ENCODE data around the gene NECTIN1.
A peak's percentile ranks its signal among the peaks of the same experiment; 100 is the strongest.

NECTIN1 gene

DNA sequence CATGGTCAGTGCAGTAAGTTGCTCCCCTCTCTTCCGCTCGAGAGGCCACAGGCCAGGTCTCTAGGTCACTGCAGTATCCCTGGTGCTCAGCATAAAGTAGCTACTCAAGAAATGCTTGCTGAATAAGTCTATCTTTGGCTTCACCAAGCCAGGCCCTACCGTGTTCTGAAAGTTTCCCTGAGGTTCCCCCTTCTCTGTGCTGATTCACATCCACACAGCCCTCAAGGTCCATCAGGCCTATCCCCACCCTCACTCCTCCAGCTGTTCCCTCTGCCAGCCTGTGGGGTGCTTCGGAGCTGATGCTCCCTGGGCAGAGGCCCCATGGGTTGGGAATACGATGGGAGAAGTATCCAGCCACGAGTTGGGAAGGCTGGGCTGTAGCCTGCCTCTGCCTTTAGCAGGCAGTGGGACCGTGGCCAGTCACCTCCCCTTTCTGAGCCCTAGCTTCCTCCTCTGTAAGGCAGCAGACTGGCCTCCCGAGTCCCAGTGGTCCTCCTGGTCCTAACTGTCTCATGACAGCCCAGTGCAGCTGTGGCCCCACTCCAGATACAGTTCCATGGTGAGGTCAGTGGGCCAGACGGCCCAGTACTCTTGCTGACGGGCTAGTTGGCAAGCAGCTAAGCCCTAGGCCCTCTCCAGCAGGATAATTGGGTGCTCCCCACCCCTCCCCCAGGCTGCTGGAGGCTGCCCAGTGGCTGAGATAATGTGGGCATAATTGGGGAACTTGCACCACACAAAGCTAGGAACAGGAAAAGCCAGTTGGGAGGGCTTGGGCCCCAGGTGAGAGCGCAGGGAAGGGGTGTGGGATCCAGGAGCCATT is 48.2 kb downstream of the NECTIN1 start:
- no peaks in the 10 kb centered on the region for H3K9me3 Mint-ChIP-seq
- peaks cover 53% of the 10 kb centered on the region for H3K4me1 Mint-ChIP-seq (ENCODE audit: low read depth)
- no peak overlapping the region for H3K27ac Mint-ChIP-seq
- peaks cover 24% of the 10 kb centered on the region for H3K36me3 Mint-ChIP-seq (ENCODE audit: low read depth)
- H3K27me3 Mint-ChIP-seq: no peaks in the 10 kb centered on the region
- intact Hi-C loops (cut with micrococcal nuclease): no loop called here
- H3K4me3 Mint-ChIP-seq: no peak overlapping the region

DNA sequence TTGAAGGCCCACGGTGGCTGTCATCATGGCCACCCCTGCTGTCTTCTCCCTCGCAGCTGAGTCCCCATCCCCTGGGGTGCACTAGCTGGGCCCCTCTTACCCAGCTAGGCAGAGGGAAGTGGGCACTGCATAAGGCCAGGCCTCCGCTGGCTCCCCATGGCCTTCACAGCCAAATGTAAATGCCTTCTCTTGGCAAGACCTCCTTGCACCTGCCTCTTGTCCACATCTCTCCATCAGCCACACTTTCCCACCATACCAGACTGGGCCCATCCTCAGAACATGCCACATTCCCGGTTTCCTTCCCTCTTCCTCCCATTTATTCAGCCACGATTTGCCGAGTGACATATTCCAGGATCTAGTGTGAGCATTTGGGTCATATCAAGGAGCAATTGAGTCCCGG is 49.7 kb downstream of the NECTIN1 start:
- intact Hi-C loops (cut with micrococcal nuclease): no loop called here
- H3K27me3 Mint-ChIP-seq: no peaks in the 10 kb centered on the region
- no peak overlapping the region for H3K4me3 Mint-ChIP-seq
- peaks cover 42% of the 10 kb centered on the region for H3K4me1 Mint-ChIP-seq (ENCODE audit: low read depth)
- no peaks in the 10 kb centered on the region for H3K9me3 Mint-ChIP-seq
- H3K36me3 Mint-ChIP-seq (ENCODE audit: low read depth): peaks cover 24% of the 10 kb centered on the region
- no peak overlapping the region for H3K27ac Mint-ChIP-seq

DNA sequence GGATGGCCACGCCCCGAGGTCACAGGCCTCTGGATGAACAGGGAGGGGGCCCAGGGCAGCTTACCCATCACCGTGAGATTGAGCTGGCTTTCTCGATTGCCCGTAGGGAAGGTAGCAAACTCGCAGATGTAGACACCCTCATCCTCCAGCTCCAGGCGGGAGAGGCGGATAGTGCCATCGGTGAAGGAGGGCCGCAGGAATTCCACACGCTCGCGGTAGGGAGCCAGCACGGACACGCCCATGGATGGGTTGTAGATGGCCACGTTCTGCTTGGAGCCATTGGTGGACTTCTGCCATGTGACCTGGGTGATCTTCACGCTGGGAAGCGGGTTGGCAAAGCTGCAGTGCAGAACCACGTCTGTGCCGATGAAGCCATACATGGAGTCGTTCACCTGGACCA is 50.6 kb downstream of the NECTIN1 start:
- Mint-ChIP-seq H3K4me3 (no peak overlapping the region), H3K27ac (no peak overlapping the region), H3K4me1 (ENCODE audit: low read depth) (peaks cover 43% of the 10 kb centered on the region), H3K9me3 (no peaks in the 10 kb centered on the region), H3K27me3 (peaks cover 4% of the 10 kb centered on the region), H3K36me3 (ENCODE audit: low read depth) (peaks cover 24% of the 10 kb centered on the region)
- intact Hi-C loops (cut with micrococcal nuclease): no loop called here

DNA sequence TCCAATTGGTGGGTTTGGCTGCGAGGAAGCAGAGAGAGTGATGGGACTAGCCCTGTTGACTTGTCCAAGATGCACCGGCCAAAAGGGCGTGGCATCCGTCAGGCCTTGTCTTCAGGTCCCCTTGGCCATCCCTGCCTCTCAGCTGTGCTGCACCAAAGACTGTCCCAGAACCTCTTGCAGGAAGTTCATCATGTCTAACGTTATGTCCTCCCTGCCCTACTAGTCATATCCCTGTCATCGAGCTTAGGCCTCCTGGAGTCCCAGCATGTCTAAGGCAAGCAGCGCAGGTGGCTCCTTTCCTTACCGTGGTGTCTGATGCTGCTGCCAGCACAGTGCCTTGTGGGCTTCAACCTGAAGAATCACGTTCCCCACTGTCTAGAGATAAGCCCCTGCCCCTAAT is 51.2 kb downstream of the NECTIN1 start:
- H3K27ac Mint-ChIP-seq: no peak overlapping the region
- peaks cover 4% of the 10 kb centered on the region for H3K27me3 Mint-ChIP-seq
- no peaks in the 10 kb centered on the region for H3K9me3 Mint-ChIP-seq
- intact Hi-C loops (cut with micrococcal nuclease): no loop called here
- H3K36me3 Mint-ChIP-seq (ENCODE audit: low read depth): peaks cover 25% of the 10 kb centered on the region
- no peak overlapping the region for H3K4me3 Mint-ChIP-seq
- peaks cover 43% of the 10 kb centered on the region for H3K4me1 Mint-ChIP-seq (ENCODE audit: low read depth)

DNA sequence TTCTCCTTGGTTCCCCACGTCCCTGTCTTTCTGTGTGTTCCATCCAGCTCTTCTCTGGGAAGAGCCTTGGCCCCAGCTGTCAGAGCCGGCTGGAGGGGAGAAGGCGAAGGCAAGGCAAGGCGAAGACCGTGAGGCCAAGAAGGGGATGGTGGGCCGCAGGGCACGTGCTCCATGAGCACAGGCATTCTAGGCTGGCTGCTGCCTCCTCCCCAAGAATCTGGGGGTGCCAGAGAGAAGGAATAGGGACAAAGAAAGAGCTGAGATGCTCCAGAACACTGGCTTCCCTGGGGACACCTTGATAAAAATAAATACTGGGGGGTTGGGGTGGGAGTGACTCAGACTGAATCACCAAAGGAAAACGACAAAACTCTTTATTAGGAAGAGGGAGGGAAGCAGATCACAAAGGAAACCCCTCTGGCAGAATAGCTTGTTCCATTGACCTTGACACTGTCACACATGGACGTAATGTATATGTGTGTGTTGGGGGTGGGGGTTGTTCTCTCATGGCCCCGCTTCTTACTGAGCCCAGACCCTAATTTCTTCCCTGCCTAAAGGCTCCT is 52.5 kb downstream of the NECTIN1 start:
- Mint-ChIP-seq H3K36me3 (ENCODE audit: low read depth) (peaks cover 30% of the 10 kb centered on the region), H3K27ac (no peak overlapping the region), H3K4me1 (ENCODE audit: low read depth) (peaks cover 37% of the 10 kb centered on the region), H3K4me3 (no peak overlapping the region), H3K27me3 (peaks cover 4% of the 10 kb centered on the region), H3K9me3 (no peaks in the 10 kb centered on the region)
- intact Hi-C loops (cut with micrococcal nuclease): no loop called here

DNA sequence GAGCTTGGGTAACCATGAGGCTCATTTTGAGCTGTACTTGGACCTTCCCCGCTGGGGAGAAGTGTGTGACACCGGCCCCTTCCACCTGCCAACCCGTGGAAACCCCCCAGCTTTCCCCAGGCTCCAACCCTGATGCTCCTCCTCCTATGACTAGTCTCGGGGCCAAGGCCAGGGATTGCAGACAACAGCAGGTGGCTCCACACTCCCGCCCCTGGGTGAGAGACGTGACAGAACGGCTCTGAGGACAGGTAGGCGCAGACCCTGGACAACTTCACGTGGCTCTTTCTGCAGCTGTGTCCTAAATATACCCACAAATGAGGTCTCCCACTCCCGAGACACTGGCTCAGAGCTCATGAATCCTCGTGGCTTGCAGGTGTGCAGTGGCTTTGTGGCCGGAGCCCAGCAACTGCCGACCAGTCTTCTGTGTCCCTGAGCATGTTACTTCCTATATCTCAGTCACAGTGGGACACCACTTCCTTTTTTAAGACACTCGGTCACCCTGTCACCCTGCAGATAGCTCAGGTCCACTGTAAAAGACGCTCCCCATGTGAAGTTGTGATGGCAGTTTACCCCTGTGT is 55.2 kb downstream of the NECTIN1 start:
- peaks cover 30% of the 10 kb centered on the region for H3K36me3 Mint-ChIP-seq (ENCODE audit: low read depth)
- no peaks in the 10 kb centered on the region for H3K9me3 Mint-ChIP-seq
- peaks cover 29% of the 10 kb centered on the region for H3K4me1 Mint-ChIP-seq (ENCODE audit: low read depth)
- peaks cover 4% of the 10 kb centered on the region for H3K27me3 Mint-ChIP-seq
- no peak overlapping the region for H3K27ac Mint-ChIP-seq
- no peak overlapping the region for H3K4me3 Mint-ChIP-seq
- intact Hi-C loops (cut with micrococcal nuclease): no loop called here

DNA sequence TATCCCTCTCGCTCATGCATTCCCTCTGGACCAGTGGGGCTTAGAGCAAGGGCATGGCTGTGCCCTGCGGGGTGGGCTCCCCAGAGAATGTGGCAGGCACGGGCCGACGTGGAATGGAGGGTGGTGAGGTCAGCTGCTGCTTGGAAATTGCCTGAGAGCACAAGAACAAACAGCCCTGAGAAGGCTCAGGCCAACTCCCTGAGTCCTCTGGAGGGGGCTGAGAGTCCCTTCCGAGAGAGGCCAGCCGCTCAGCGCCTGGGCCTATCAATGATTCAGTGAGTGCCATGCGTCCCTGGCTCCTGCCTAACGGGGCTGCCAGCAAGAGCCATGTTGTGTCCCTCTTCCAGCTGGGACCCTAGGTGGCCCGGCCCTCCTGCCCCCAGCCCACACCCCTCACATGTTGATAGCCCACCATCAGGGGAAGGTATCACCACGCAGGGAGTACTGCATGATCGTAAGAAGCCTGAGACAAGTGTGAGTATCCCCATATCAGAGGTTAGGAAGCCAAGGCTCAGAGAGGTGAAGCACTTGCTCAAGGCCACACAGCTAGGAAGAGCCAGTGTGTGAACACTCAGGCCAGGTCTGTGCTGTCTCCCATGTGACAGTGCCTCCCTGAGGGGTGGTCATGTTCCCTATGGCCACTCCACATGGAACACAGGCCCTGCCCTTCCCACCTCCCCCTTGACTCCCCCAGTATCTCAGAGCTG is 55.8 kb downstream of the NECTIN1 start:
- H3K4me3 Mint-ChIP-seq: no peak overlapping the region
- intact Hi-C loops (cut with micrococcal nuclease): no loop called here
- H3K4me1 Mint-ChIP-seq (ENCODE audit: low read depth): peaks cover 35% of the 10 kb centered on the region
- peaks cover 4% of the 10 kb centered on the region for H3K27me3 Mint-ChIP-seq
- no peaks in the 10 kb centered on the region for H3K9me3 Mint-ChIP-seq
- H3K27ac Mint-ChIP-seq: no peak overlapping the region
- H3K36me3 Mint-ChIP-seq (ENCODE audit: low read depth): peaks cover 31% of the 10 kb centered on the region

DNA sequence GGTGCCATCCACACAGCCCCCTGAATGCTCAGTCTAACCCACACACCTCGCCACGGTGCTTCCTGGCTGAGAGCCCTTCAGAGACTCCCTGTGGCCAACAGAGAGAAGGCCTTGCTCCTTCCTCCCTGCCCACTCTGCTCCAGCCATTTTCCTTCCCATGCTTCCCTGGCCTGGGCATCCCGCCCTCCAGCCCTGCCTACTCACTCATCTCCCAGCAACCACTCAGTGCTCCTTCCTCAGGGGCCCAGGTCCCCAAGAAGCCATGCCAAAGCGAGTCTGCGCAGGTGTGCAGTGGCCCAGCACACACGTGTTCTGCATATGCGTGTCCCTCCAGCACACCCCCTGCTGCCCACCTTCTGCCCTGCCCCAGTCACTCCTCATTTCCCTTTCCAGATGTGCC is 56.4 kb downstream of the NECTIN1 start:
- Mint-ChIP-seq H3K36me3 (ENCODE audit: low read depth) (peaks cover 28% of the 10 kb centered on the region), H3K27me3 (peaks cover 4% of the 10 kb centered on the region), H3K9me3 (no peaks in the 10 kb centered on the region), H3K27ac (no peak overlapping the region), H3K4me1 (ENCODE audit: low read depth) (peaks cover 38% of the 10 kb centered on the region), H3K4me3 (no peak overlapping the region)
- intact Hi-C loops (cut with micrococcal nuclease): no loop called here

DNA sequence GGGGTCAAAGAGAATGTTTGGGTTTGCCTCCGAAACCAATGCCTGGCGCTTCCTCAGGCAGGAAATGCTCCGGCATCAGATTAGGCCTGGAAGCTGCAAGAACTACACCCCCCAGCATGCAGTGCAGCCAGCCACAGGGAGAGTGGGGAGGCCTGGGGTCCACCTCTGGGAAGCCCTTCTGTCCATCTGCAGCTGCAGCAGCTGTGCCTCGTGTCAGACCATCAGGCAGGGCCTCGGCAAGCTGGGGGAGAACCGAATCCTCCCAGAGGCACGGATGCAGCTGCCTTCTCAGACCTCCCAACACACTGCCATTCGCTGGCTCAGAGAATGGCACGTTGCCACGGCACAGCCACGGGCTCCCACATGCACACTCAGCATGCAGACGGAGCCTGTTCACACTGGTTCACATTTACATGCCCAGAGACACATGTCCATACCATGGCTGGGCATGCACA is 57.4 kb downstream of the NECTIN1 start:
- Mint-ChIP-seq H3K27me3 (peaks cover 4% of the 10 kb centered on the region), H3K36me3 (ENCODE audit: low read depth) (peaks cover 18% of the 10 kb centered on the region), H3K9me3 (no peaks in the 10 kb centered on the region), H3K4me3 (no peak overlapping the region), H3K4me1 (ENCODE audit: low read depth) (peaks cover 37% of the 10 kb centered on the region), H3K27ac (no peak overlapping the region)
- intact Hi-C loops (cut with micrococcal nuclease): no loop called here

DNA sequence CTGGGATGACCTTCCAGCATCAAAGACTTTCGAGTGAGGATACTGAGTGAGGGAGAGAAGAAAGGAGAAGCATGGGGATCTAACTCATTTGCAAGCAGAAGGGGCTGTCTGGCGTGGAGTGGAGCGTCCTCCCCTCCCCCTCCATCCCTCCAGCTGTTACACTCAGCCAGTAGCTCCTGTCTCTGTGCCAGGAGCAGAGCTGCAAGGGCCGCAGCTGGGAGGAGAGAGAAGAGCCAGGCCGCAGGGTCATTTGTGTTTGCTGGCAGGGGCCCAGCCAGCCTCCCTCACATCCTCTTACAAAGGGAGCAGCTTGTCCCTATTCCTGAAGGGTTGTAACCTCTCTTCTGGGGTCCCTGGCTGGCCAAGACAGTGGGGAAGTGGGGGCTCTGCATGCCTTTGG is 57.9 kb downstream of the NECTIN1 start:
- Mint-ChIP-seq H3K27ac (no peak overlapping the region), H3K36me3 (ENCODE audit: low read depth) (peaks cover 13% of the 10 kb centered on the region), H3K9me3 (no peaks in the 10 kb centered on the region), H3K27me3 (peaks cover 4% of the 10 kb centered on the region), H3K4me1 (ENCODE audit: low read depth) (peaks cover 36% of the 10 kb centered on the region), H3K4me3 (no peak overlapping the region)
- intact Hi-C loops (cut with micrococcal nuclease): no loop called here

DNA sequence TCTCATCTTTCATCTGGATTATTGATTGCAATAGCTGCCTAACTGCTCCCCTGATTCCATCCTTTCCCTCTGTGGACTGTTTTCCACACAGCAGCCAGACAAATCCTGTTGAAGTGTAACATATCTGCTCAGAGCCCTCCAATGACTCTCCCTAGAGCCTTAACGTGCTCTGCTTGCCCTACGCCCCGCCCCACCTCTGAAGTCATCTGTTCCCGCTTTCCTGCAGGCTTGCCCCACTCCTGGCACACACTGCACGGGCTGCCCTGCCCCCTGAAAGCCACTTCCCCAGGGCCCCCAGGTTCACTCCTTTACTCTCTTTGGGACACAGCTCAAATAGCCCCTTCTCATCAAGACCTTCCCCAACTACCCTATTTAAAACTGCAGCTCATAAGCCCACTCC is 59.5 kb downstream of the NECTIN1 start:
- Mint-ChIP-seq H3K27me3 (peaks cover 4% of the 10 kb centered on the region), H3K36me3 (ENCODE audit: low read depth) (peaks cover 19% of the 10 kb centered on the region), H3K27ac (no peak overlapping the region), H3K4me1 (ENCODE audit: low read depth) (peaks cover 37% of the 10 kb centered on the region), H3K9me3 (no peaks in the 10 kb centered on the region), H3K4me3 (no peak overlapping the region)
- intact Hi-C loops (cut with micrococcal nuclease): loop anchor here (5.0 kb wide), 1 partner anchor 187 kb away; no protein-coding TSS in a partner anchor

DNA sequence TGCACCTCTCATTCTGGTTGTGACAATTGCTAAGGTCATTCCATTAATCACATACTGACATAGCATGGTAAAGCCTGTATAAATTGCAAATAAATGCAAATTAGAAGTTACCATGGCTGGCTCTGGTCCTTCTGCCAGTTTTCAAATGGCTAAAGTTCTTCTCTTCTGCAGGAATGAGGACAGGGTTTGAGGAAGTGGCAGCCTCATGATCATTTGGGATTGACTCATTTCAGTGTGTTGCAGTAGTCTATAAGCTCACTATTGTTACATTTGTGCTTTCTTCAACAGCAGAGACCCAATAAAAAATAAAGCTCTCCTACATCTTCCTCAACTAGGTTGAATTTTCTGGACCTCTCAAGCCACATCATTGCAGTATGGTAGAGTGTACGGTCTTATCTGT is 60.3 kb downstream of the NECTIN1 start:
- Mint-ChIP-seq H3K27ac (no peak overlapping the region), H3K27me3 (peaks cover under 1% of the 10 kb centered on the region), H3K4me1 (ENCODE audit: low read depth) (peaks cover 29% of the 10 kb centered on the region), H3K9me3 (no peaks in the 10 kb centered on the region), H3K36me3 (ENCODE audit: low read depth) (peaks cover 25% of the 10 kb centered on the region), H3K4me3 (no peak overlapping the region)
- intact Hi-C loops (cut with micrococcal nuclease): loop anchor here (5.0 kb wide), 1 partner anchor 186 kb away; no protein-coding TSS in a partner anchor

DNA sequence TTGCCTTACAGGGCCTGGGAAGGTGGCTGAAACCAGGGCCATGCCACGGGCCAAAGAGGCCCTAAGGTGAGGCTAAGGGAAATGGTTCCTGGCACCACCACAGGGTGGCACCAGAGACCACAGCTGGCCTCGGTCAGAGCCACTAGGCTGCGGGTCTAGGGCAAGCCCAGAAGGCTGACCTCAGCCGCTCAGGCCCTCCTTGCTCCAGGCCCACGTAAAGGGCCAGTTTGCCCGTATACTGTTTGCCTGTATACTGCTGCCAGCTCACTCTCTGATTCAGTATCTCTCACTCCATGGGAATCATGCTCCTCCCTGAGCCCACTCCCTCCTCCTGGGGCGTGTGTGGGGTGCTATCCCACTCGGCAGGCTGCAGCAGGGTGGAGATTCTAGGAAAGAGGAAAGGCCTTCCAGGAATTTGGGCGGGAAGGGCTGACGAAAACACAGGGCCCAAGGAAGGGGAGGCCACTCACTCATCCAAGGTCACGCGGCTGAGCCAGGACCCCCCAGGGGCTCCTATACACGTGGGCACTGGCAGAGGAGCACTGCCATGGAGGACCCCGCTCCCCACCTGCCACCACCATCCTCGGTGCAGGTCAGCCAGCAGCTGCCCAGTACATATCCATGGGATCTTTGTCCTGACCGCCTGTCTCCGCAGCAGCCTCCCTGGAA is 62.4 kb downstream of the NECTIN1 start:
- Mint-ChIP-seq H3K36me3 (ENCODE audit: low read depth) (peaks cover 18% of the 10 kb centered on the region), H3K9me3 (no peaks in the 10 kb centered on the region), H3K27me3 (no peaks in the 10 kb centered on the region), H3K27ac (peak overlapping the region; percentile 40), H3K4me3 (no peak overlapping the region), H3K4me1 (ENCODE audit: low read depth) (peaks cover 27% of the 10 kb centered on the region)
- intact Hi-C loops (cut with micrococcal nuclease): loop anchor here (1.0 to 5.0 kb wide), 4 partner anchors 63 to 412 kb away; partner anchors contain the start of gene NECTIN1

All from dendritic cell treated with granulocyte-macrophage colony-stimulating factor and Interleukin-4, amounts not matched to agents 40 ng/mL and 50 ng/mL, for 4 days (primary cell).